Activated CD4-positive, CD25-positive, alpha-beta regulatory T cell treated with anti-CD3 and anti-CD28 coated beads, Interleukin-2, amount 50 U/mL, for 24 hours (primary cell): Measurements from ENCODE around the gene ITPR3.

Source experiments
- ATAC-seq, 2 donors: fragments of 150-1000 bp; cut with Tn5 transposase; one replicate each; pipeline ENCODE4 v1.10.0; 2021; ENCODE audit warnings: mild to moderate bottlenecking in 1 of 2, moderate library complexity in 1 of 2

Gene ITPR3

DNA sequence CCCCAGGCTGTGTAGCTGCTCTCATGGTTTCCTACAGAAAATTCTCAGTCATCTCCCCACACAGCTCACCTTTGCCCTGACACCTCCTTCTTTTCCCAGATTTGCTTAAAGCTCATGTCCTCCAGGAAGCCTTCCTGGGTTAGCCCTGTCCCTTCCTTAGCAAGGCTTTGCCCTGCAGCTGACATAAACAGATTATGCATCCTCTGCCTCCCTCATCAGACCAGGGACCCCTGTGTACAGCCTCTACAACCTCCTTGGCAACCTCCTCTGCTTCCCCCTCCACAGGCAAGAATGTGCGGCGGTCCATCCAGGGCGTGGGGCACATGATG, 50.6 kb downstream of the ITPR3 start:
- ATAC-seq, result no peak

DNA sequence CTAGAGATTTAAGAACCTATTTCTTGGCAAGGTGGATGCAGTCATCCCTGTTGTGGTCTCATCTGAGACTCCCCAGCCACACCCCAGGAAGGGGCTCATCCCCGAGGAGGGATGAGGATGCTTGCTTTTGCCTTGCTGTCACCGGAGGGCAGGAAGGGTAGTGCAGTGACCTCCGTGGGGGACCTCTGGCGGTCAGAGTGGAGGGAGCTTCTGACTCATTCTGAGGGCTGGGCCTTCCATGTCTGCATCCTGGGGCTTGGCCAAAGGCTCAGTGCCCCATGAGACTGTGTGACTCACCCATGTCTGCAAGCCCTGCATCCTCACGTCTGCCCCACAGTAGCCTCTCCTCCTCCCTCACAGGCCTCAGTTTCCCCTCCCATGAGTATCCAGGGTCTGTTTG, 51.7 kb downstream of the ITPR3 start:
- no peak for ATAC-seq

DNA sequence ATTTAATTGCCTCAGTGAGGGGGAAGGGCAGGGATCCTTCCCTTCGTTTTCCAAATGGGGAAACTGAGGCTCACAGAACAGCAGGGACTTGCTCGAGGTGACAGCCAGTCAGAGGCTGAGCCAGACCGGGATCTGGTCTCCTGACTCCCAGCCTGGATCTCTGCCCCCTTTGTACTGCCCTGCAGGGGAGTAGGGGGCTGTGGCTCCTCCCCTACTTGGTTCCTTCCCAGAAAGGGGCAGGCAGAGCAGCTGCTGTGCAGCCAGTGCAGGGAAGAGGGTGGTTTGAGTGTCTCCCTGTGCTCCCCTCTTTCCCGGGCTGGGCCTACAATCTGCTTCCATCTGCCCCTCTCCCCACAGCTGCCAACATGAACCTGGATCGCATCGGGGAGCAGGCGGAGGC, 52.7 kb downstream of the ITPR3 start:
- no peak for ATAC-seq

GRCh38 chr6:33675968-33676367, 54.8 kb downstream of the ITPR3 start:
- ATAC-seq, result no peak

DNA sequence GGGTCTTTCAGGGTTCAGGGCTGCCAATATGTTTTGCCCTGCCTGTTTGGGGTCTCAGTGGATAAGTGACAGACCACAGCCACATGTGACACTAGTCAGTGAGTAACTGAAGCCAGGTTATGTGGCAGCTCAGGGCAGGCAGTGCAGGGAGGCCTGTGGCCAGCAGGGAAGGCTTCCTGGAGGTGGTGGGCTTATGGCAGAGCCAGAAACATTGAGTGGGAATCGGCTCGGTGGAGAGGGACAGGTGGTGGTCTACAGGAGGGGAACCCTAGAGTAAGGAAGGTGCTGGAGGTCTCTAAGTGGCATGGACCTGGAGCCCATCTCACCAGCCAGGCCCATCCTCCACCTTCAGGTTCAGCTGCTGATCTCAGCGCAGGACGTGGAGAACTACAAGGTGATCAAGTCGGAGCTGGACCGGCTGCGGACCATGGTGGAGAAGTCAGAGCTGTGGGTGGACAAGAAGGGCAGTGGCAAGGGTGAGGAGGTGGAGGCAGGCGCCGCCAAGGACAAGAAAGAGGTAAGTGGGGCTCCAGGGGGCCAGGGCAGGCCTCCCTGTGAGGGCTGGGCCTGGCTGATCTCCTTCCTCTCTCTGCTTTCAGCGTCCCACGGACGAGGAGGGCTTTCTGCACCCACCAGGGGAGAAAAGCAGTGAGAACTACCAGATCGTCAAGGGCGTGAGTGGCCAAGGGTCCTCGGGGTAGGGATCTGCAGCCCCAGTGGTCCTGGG, 55.5 kb downstream of the ITPR3 start:
- ATAC-seq, result no peak

DNA sequence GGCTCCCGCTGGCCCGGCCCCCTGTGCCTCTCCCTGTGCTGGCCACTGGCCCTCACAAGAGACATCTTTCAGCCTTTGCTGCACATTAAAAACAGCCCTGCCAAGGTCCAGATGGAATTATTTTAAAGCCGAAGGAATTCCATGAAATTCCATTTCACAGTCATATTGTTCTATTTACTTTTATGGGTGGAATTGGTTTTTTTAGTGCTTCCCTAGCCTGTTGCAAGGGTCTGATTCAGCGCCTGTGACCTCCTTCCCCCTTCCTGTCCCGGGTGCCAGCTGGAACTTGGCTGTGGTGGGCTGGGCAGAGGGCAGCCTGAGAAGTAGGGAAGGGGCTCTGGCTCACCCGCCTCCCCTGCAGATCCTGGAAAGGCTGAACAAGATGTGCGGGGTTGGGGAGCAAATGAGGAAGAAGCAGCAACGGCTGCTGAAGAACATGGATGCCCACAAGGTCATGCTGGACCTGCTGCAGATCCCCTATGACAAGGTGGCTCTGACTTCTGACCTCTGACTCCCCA, 56.1 kb downstream of the ITPR3 start:
- no peak for ATAC-seq

GRCh38 chr6:33677689-33678088, 56.6 kb downstream of the ITPR3 start:
- no peak for ATAC-seq

GRCh38 chr6:33678233-33678931, 57.3 kb downstream of the ITPR3 start:
- no peak for ATAC-seq

- ATAC-seq, result no peak
These were observed 57.9 kb downstream of the ITPR3 start for GRCh38 chr6:33678932-33679490.

DNA sequence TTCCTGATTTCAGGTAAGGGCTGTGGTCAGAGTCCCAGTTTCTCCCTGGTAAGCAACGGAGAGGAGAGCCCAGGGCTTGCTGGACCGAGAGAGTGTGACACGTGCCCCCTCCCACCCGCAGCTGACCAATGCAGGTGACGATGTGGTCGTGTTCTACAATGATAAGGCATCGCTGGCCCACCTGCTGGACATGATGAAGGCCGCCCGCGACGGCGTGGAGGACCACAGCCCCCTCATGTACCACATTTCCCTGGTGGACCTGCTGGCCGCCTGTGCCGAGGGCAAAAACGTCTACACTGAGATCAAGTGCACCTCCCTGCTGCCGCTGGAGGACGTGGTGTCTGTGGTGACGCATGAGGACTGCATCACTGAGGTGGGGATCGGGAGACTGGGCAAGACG, 58.6 kb downstream of the ITPR3 start:
- no peak for ATAC-seq

DNA sequence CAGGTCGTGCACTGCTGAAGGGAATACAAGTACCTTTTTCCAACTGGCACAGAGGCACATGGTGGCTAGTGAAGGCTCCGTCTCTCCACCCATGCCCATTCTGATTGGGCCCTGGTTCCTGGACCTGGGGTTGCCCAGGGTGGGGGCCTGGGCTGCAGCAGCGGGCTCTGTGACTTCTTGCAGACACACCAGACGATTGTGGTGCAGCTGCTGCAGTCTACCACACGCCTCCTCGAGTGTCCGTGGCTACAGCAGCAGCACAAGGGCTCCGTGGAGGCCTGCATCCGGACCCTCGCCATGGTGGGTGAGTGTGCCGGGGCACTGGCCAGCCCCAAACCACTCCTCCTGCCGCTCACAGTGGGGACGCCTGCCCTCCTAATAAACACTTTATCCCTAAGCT, 61.2 kb downstream of the ITPR3 start:
- ATAC-seq, result no peak

DNA sequence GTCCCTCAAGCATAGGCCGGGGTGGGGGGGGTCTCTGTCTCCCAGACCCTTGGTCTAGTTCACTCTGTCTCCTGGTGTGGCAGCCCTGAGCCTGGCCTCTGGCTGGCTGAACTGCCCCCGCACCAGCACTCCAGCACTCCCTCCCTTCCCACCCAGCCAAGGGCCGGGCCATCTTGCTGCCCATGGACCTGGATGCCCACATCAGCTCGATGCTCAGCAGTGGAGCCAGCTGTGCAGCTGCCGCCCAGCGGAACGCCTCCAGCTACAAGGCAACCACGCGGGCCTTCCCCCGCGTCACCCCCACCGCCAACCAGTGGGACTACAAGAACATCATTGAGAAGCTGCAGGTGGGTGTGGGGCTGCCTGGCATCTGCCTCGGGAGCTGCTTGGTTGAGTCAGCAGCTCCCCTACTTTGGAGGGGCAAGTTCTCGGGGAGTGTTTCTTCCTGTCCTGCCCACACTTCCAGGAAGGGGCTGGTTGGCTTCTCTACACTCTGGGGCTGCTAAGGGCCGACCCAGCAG, 62.0 kb downstream of the ITPR3 start:
- peak; percentile 47 to 51 for ATAC-seq

DNA sequence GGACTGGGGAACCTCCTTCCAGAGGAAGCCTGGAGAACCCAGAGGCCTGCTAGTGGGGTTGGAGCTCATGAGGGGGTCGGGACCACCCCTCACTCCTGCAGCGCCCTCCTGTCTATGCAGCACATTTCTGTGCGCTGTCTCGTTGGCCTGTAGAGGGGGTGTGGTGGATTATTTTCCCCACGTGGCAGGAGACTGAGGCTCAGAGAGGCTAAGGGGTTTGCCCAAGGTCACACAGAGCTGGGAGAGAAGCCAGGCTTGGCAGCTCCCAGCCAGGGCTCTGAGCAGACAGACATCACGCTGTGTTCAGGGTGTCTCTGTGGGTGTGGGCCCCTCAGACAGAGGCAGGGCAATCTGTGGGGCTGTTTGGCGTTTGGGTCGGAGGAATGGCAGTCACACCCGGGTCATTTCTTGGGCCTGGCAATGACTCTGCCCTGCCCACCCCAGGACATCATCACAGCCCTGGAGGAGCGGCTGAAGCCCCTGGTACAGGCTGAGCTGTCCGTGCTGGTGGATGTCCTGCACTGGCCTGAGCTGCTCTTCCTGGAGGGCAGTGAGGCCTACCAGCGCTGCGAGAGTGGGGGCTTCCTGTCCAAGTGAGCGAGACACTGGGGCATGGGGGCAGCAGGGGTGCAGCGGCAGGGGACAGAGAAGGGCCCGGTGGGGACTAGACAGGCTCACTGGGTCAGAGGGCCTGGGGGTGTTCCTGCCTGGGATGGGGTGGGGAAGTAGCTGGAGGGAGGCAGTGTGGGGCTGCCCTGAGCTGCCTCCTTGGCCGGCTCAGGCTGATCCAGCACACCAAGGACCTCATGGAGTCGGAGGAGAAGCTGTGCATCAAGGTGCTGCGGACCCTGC, 62.7 kb downstream of the ITPR3 start:
- peak; percentile 9 to 13 for ATAC-seq

DNA sequence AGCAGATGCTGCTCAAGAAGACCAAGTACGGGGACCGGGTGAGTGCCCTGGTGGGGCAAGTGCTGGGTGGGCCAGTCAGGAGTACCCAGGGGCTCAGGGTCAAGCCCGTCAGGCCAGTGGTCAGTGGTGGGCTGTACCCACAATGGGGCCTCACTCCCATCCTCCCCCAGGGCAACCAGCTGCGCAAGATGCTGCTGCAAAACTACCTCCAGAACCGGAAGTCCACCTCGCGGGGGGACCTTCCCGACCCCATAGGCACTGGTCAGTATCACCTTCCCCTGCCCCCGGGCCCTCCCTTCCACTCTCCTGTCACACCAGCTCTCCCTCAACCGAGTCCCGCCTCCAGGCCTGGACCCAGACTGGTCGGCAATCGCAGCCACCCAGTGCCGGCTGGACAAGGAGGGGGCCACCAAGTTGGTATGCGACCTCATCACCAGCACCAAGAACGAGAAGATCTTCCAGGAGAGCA, 63.3 kb downstream of the ITPR3 start:
- no peak for ATAC-seq

GRCh38 chr6:33684983-33685382, 63.9 kb downstream of the ITPR3 start:
- no peak for ATAC-seq

DNA sequence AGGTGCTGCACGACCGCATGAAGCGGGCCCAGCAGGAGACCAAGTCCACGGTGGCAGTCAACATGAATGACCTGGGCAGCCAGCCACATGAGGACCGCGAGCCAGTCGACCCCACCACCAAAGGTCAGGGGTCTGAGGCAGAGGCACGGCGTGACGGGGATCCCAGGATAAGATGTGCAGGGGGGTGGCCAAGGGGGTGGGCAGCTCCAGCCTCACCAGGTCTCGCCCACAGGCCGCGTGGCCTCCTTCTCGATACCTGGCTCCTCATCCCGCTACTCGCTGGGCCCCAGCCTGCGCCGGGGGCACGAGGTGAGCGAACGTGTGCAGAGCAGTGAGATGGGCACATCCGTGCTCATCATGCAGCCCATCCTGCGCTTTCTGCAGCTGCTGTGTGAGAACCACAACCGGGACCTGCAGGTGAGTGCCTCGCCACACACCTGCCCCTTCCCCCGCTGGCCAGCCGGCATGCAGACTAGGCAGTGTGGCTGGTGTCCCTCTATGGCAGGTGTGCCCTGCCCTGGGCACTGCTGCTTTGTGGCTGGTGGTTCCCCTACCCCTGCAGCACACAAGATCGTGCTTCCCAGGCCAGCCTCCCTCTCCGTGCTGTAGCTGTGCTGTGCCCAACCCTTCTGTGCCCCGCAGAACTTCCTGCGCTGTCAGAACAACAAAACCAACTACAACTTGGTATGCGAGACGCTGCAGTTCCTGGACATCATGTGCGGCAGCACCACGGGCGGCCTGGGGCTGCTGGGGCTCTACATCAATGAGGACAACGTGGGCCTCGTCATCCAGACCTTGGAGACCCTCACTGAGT, 64.5 kb downstream of the ITPR3 start:
- ATAC-seq, result no peak

- ATAC-seq, result no peak
These were observed 65.3 kb downstream of the ITPR3 start for GRCh38 chr6:33686225-33686924.

DNA sequence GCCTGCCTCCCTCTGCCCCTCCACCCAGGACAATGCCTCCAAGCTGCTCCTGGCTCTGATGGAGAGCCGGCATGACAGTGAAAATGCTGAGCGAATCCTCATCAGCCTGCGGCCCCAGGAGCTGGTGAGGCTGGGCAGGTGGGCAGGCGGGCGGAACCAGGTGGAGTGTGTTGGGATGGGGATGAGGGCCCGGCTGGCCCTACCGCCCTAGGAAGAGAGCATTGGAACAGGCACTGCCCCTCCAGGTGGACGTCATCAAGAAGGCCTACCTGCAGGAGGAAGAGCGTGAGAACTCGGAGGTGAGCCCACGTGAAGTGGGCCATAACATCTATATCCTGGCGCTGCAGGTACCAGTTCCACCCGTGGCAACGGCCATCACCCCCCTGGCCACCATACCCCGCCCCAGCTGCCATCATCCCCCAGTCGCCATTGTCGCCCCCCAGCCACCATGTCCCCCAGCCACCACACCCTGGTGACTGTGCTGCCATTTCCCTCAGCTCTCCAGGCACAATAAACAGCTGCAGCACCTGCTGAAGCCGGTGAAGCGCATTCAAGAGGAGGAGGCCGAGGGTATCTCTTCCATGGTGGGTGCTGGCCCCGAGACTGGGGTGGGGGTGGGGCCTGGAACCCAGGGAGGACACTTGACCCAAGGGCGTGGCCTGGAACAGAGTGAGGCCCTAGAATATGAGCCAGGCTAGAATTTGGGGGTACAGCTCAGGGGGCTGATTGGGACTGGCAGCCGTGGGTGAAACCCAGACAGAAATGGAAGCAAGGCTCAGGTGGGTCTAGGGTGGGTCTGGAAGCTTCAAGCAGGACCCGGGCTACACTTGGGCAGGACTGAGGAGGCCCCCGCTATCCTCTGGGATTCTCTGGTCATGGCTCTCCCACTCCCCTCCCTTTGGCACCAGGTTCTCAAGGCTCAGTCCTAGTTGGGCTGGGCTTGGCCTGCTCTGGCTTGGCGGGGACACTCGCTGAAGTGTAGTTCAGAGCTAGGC, 66.2 kb downstream of the ITPR3 start:
- ATAC-seq, result no peak

DNA sequence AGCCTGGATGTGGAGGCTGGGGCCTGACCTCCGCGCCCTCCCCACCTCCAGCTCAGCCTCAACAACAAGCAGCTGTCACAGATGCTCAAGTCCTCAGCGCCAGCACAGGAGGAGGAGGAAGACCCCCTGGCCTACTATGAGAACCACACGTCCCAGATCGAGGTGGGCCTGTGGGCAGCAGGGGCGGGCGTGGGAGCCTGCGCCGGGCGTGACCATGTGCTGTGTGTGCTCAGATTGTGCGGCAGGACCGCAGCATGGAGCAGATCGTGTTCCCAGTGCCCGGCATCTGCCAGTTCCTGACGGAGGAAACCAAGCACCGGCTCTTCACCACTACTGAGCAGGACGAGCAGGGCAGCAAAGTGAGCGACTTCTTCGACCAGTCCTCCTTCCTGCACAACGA, 66.9 kb downstream of the ITPR3 start:
- ATAC-seq, result no peak
